Measurements from ENCODE around the gene IFT43.

Gene IFT43

GRCh38 chr14:76057914-76058313 is 72.4 kb downstream of the IFT43 start:
- no peaks in the 10 kb centered on the region for H3K4me1 Mint-ChIP-seq (ENCODE audit: low read depth)
- DNase-seq = no peak
- H3K4me3 Mint-ChIP-seq = no peak overlapping the region
- no peaks in the 10 kb centered on the region for H3K9me3 Mint-ChIP-seq
- H3K27me3 Mint-ChIP-seq = no peaks in the 10 kb centered on the region
- peaks cover 12% of the 10 kb centered on the region for H3K36me3 Mint-ChIP-seq (ENCODE audit: low read depth)
- H3K27ac Mint-ChIP-seq = no peak overlapping the region

- H3K27ac Mint-ChIP-seq = no peak overlapping the region
- peaks cover 3% of the 10 kb centered on the region for H3K9me3 Mint-ChIP-seq
- peaks cover 32% of the 10 kb centered on the region for H3K36me3 Mint-ChIP-seq (ENCODE audit: low read depth)
- H3K4me1 Mint-ChIP-seq (ENCODE audit: low read depth) = no peaks in the 10 kb centered on the region
- H3K27me3 Mint-ChIP-seq = no peaks in the 10 kb centered on the region
- no peak for DNase-seq
- no peak overlapping the region for H3K4me3 Mint-ChIP-seq
Measured at GRCh38 chr14:76063327-76063726, 77.8 kb downstream of the IFT43 start.

GRCh38 chr14:76065519-76065918 is 80.0 kb downstream of the IFT43 start:
- Mint-ChIP-seq H3K27ac (no peak overlapping the region), H3K27me3 (no peaks in the 10 kb centered on the region), H3K4me3 (no peak overlapping the region), H3K36me3 (ENCODE audit: low read depth) (peaks cover 22% of the 10 kb centered on the region), H3K4me1 (ENCODE audit: low read depth) (no peaks in the 10 kb centered on the region), H3K9me3 (peaks cover 3% of the 10 kb centered on the region)
- DNase-seq = no peak

GRCh38 chr14:76067536-76067935 is 82.0 kb downstream of the IFT43 start:
- Mint-ChIP-seq H3K36me3 (ENCODE audit: low read depth) (peaks cover 20% of the 10 kb centered on the region), H3K27me3 (no peaks in the 10 kb centered on the region), H3K4me1 (ENCODE audit: low read depth) (no peaks in the 10 kb centered on the region), H3K9me3 (peaks cover 3% of the 10 kb centered on the region), H3K27ac (no peak overlapping the region), H3K4me3 (no peak overlapping the region)
- no peak for DNase-seq

GRCh38 chr14:76073717-76074116 is 88.2 kb downstream of the IFT43 start:
- no peak overlapping the region for H3K4me3 Mint-ChIP-seq
- DNase-seq = no peak
- H3K9me3 Mint-ChIP-seq = no peaks in the 10 kb centered on the region
- no peak overlapping the region for H3K27ac Mint-ChIP-seq
- no peaks in the 10 kb centered on the region for H3K4me1 Mint-ChIP-seq (ENCODE audit: low read depth)
- no peaks in the 10 kb centered on the region for H3K27me3 Mint-ChIP-seq
- no peaks in the 10 kb centered on the region for H3K36me3 Mint-ChIP-seq (ENCODE audit: low read depth)

GRCh38 chr14:76077340-76077739 is 91.8 kb downstream of the IFT43 start:
- no peak for DNase-seq
- Mint-ChIP-seq H3K27me3 (no peaks in the 10 kb centered on the region), H3K9me3 (no peaks in the 10 kb centered on the region), H3K4me1 (ENCODE audit: low read depth) (no peaks in the 10 kb centered on the region), H3K27ac (no peak overlapping the region), H3K36me3 (ENCODE audit: low read depth) (no peaks in the 10 kb centered on the region), H3K4me3 (no peak overlapping the region)

- H3K36me3 Mint-ChIP-seq (ENCODE audit: low read depth) = peaks cover 6% of the 10 kb centered on the region
- H3K4me1 Mint-ChIP-seq (ENCODE audit: low read depth) = no peaks in the 10 kb centered on the region
- no peak for DNase-seq
- H3K27me3 Mint-ChIP-seq = no peaks in the 10 kb centered on the region
- no peaks in the 10 kb centered on the region for H3K9me3 Mint-ChIP-seq
- H3K27ac Mint-ChIP-seq = no peak overlapping the region
- H3K4me3 Mint-ChIP-seq = no peak overlapping the region
Measured at GRCh38 chr14:76078501-76078900, 92.9 kb downstream of the IFT43 start.

GRCh38 chr14:76080025-76080424 is 94.5 kb downstream of the IFT43 start:
- no peak for DNase-seq
- Mint-ChIP-seq H3K4me1 (ENCODE audit: low read depth) (no peaks in the 10 kb centered on the region), H3K9me3 (no peaks in the 10 kb centered on the region), H3K4me3 (no peak overlapping the region), H3K36me3 (ENCODE audit: low read depth) (peaks cover 6% of the 10 kb centered on the region), H3K27me3 (no peaks in the 10 kb centered on the region), H3K27ac (no peak overlapping the region)

- H3K4me3 Mint-ChIP-seq = no peak overlapping the region
- peaks cover 6% of the 10 kb centered on the region for H3K36me3 Mint-ChIP-seq (ENCODE audit: low read depth)
- no peak overlapping the region for H3K27ac Mint-ChIP-seq
- no peaks in the 10 kb centered on the region for H3K9me3 Mint-ChIP-seq
- no peaks in the 10 kb centered on the region for H3K27me3 Mint-ChIP-seq
- no peaks in the 10 kb centered on the region for H3K4me1 Mint-ChIP-seq (ENCODE audit: low read depth)
- DNase-seq = no peak
Measured at GRCh38 chr14:76080471-76080870, 94.9 kb downstream of the IFT43 start.

GRCh38 chr14:76081642-76082041 is 96.1 kb downstream of the IFT43 start:
- Mint-ChIP-seq H3K9me3 (no peaks in the 10 kb centered on the region), H3K4me1 (ENCODE audit: low read depth) (no peaks in the 10 kb centered on the region)

GRCh38 chr14:76083796-76084765 is 98.5 kb downstream of the IFT43 start:
- no peak overlapping the region for H3K4me3 Mint-ChIP-seq
- no peaks in the 10 kb centered on the region for H3K27me3 Mint-ChIP-seq
- DNase-seq = no peak
- no peaks in the 10 kb centered on the region for H3K9me3 Mint-ChIP-seq
- H3K4me1 Mint-ChIP-seq (ENCODE audit: low read depth) = no peaks in the 10 kb centered on the region
- peaks cover 6% of the 10 kb centered on the region for H3K36me3 Mint-ChIP-seq (ENCODE audit: low read depth)
- no peak overlapping the region for H3K27ac Mint-ChIP-seq

More at GRCh38 chr14:76081642-76082041, 96.1 kb downstream of the IFT43 start:
- DNase-seq = no peak
- Mint-ChIP-seq H3K36me3 (ENCODE audit: low read depth) (peaks cover 6% of the 10 kb centered on the region), H3K4me3 (no peak overlapping the region), H3K27me3 (no peaks in the 10 kb centered on the region), H3K27ac (no peak overlapping the region)

GRCh38 chr14:76085358-76085757 is 99.8 kb downstream of the IFT43 start:
- no peak overlapping the region for H3K27ac Mint-ChIP-seq
- H3K4me1 Mint-ChIP-seq (ENCODE audit: low read depth) = no peaks in the 10 kb centered on the region
- H3K9me3 Mint-ChIP-seq = no peaks in the 10 kb centered on the region

GRCh38 chr14:76086636-76087035 is 101.1 kb downstream of the IFT43 start:
- no peak for DNase-seq
- H3K9me3 Mint-ChIP-seq = no peaks in the 10 kb centered on the region
- no peak overlapping the region for H3K27ac Mint-ChIP-seq
- no peak overlapping the region for H3K4me3 Mint-ChIP-seq
- H3K4me1 Mint-ChIP-seq (ENCODE audit: low read depth) = no peaks in the 10 kb centered on the region
- H3K36me3 Mint-ChIP-seq (ENCODE audit: low read depth) = peaks cover 6% of the 10 kb centered on the region
- no peaks in the 10 kb centered on the region for H3K27me3 Mint-ChIP-seq

More at GRCh38 chr14:76085358-76085757, 99.8 kb downstream of the IFT43 start:
- no peak for DNase-seq
- H3K27me3 Mint-ChIP-seq = no peaks in the 10 kb centered on the region
- H3K36me3 Mint-ChIP-seq (ENCODE audit: low read depth) = peaks cover 6% of the 10 kb centered on the region
- H3K4me3 Mint-ChIP-seq = no peak overlapping the region

GRCh38 chr14:76088326-76088725 is 102.8 kb downstream of the IFT43 start:
- Mint-ChIP-seq H3K4me3 (no peak overlapping the region), H3K36me3 (ENCODE audit: low read depth) (no peaks in the 10 kb centered on the region), H3K27me3 (no peaks in the 10 kb centered on the region), H3K27ac (no peak overlapping the region), H3K4me1 (ENCODE audit: low read depth) (no peaks in the 10 kb centered on the region), H3K9me3 (no peaks in the 10 kb centered on the region)
- no peak for DNase-seq

GRCh38 chr14:76088771-76089571 is 103.4 kb downstream of the IFT43 start:
- H3K36me3 Mint-ChIP-seq (ENCODE audit: low read depth) = no peaks in the 10 kb centered on the region
- no peak for DNase-seq
- H3K9me3 Mint-ChIP-seq = no peaks in the 10 kb centered on the region
- no peaks in the 10 kb centered on the region for H3K27me3 Mint-ChIP-seq
- H3K4me1 Mint-ChIP-seq (ENCODE audit: low read depth) = no peaks in the 10 kb centered on the region
- H3K27ac Mint-ChIP-seq = no peak overlapping the region
- H3K4me3 Mint-ChIP-seq = no peak overlapping the region
